Bronchial epithelial cell (primary cell): ENCODE data around the gene SCIMP. TPM values are rescaled to one million over a fixed set of nuclear protein-coding genes. Genes with fewer than 3 reads are reported as not detected.

Experiments
- DNase-seq: peaks from one replicate; pipeline ENCODE4 v3.0.0-alpha.2; 2010; ENCODE audit warnings: low read depth
- FAIRE-seq: peaks from 2 replicates; lab custom pipeline; 2011; peaks lifted over from hg19 to GRCh38; lab: Jason Lieb, UNC
- H3K27me3 ChIP-seq: 2 replicates; pipeline ENCODE4 v1.5.1; 2011; ENCODE audit warnings: low read length; ENCODE audit not compliant: control insufficient read depth, insufficient read depth
- H3K36me3 ChIP-seq: 2 replicates; pipeline ENCODE4 v1.5.1; 2011; ENCODE audit warnings: low read length; ENCODE audit not compliant: control insufficient read depth, insufficient read depth
- H3K4me3 ChIP-seq: 2 replicates; pipeline ENCODE4 v1.5.1; 2011; ENCODE audit warnings: mild to moderate bottlenecking, low read depth, low read length, control low read depth
- total RNA-seq: library from RNA; depleted of rRNA; stranded (reverse); fragments of >200 nt; gene quantifications from 2 replicates; pipeline ENCODE4 v1.2.1, GENCODE V29; 2014
- TF ChIP-seq, protein P1 (sequence below): IDR thresholded peaks from 2 replicates; pipeline ENCODE4 v1.5.1; 2011; ENCODE audit warnings: mild to moderate bottlenecking, moderate library complexity, low read length, control low read depth, inconsistent platforms; ENCODE audit not compliant: insufficient read depth, severe bottlenecking

Gene SCIMP
- total RNA-seq, 1 donor from 2014 or later = not detected

DNA sequence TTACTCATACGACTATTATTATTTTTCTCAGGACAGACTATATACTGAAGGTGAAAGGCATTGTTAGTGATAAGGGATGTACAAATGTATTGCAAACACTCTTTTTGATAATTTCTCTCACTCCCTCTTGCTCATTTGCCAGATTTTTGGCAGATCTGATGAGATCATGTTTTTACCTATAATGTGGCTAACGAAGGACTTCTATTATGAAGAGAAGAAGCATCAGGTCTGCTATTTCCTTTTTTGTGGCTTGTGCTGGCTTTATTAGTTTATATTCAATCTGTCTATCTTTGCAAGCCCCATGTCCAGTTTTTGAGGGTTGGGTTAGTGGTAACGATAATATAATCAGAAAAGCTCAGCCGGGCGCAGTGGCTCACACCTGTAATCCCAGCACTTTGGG lies 22.5 kb upstream of the SCIMP start:
- FAIRE-seq (no peak), DNase-seq (no peak)
- no peaks in the 10 kb centered on the region for H3K27me3 ChIP-seq
- H3K4me3 ChIP-seq = no peak overlapping the region
- H3K36me3 ChIP-seq = no peaks in the 10 kb centered on the region
- TF ChIP-seq, protein P1, sequence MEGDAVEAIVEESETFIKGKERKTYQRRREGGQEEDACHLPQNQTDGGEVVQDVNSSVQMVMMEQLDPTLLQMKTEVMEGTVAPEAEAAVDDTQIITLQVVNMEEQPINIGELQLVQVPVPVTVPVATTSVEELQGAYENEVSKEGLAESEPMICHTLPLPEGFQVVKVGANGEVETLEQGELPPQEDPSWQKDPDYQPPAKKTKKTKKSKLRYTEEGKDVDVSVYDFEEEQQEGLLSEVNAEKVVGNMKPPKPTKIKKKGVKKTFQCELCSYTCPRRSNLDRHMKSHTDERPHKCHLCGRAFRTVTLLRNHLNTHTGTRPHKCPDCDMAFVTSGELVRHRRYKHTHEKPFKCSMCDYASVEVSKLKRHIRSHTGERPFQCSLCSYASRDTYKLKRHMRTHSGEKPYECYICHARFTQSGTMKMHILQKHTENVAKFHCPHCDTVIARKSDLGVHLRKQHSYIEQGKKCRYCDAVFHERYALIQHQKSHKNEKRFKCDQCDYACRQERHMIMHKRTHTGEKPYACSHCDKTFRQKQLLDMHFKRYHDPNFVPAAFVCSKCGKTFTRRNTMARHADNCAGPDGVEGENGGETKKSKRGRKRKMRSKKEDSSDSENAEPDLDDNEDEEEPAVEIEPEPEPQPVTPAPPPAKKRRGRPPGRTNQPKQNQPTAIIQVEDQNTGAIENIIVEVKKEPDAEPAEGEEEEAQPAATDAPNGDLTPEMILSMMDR = no peak

DNA sequence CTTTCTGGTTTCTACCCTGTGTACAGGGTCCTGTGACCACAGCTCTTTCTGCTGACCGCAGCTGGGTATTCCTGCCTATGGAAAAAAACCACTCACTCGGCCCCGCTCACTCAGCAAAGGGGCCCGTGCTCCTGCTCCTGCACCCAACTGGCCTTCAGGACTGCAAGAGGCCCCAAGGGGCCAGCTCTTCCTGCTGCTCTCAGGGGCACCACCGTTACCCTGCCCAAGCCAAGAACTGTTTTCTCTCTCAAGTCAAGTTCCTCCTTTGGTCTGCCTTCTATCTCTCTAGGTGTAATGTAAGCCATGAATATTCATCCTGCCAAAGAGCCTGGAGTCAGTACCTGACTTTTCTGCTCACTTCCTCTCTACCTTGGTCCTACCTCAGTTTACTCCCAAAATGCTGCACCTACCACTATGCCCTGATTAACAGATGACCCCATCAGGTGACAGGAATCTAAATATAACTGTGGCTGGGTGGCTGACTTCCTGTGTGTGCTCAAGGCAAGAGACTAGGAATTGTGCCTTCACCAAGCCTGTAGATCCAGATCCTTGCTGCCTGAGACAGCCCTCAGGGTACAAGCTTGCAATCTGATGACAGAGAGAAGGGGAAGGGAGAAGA lies 20.4 kb upstream of the SCIMP start:
- Histone ChIP-seq H3K27me3 (no peaks in the 10 kb centered on the region), H3K4me3 (no peak overlapping the region), H3K36me3 (no peaks in the 10 kb centered on the region)
- peak; percentile 76 for FAIRE-seq
- TF ChIP-seq, protein P1 = no peak
- no peak for DNase-seq

DNA sequence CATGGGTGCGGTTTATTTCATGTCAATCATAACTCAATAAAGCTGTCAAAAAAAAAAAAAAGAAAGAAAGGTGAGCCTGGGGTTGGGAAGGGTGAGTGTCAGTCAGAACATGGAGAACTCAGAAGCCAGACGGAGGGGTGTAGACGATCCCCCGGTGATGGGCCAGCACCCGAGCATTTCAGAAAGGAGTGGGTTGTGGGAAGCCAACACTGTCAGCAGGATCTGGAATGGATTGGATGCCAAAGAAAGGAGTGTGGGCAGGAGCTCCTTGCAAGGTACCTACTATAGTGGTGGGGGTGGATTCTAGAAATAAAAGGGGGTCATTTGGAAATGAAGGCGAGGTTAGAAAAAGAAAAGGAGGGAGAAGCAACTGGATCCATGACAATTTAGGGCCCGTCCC lies 19.8 kb upstream of the SCIMP start:
- TF ChIP-seq, protein P1 = no peak
- DNase-seq = no peak
- no peak for FAIRE-seq
- H3K27me3 ChIP-seq = no peaks in the 10 kb centered on the region
- H3K4me3 ChIP-seq = no peak overlapping the region
- no peaks in the 10 kb centered on the region for H3K36me3 ChIP-seq

DNA sequence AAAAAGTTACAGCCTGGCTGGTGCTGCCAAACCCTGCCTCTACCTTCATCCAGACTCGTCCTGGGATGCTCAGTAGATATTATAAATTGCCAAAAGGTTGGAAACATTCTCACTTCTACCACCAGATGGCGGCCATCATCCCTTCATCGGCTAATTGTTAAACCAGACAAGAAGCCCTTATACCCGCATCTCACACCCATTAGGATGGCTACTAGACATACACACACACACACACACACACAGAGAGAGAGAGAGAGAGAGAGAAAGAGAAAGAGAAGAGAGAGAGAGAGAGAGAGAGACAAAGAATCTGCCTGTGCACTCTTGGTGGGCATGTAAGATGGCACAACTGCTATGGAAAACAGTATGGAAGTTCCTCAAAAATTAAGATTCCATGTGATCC lies 15.0 kb upstream of the SCIMP start:
- H3K4me3 ChIP-seq = no peak overlapping the region
- FAIRE-seq (no peak), DNase-seq (peak; percentile 65)
- TF ChIP-seq, protein P1 = peak; percentile 57
- no peaks in the 10 kb centered on the region for H3K36me3 ChIP-seq
- no peaks in the 10 kb centered on the region for H3K27me3 ChIP-seq

DNA sequence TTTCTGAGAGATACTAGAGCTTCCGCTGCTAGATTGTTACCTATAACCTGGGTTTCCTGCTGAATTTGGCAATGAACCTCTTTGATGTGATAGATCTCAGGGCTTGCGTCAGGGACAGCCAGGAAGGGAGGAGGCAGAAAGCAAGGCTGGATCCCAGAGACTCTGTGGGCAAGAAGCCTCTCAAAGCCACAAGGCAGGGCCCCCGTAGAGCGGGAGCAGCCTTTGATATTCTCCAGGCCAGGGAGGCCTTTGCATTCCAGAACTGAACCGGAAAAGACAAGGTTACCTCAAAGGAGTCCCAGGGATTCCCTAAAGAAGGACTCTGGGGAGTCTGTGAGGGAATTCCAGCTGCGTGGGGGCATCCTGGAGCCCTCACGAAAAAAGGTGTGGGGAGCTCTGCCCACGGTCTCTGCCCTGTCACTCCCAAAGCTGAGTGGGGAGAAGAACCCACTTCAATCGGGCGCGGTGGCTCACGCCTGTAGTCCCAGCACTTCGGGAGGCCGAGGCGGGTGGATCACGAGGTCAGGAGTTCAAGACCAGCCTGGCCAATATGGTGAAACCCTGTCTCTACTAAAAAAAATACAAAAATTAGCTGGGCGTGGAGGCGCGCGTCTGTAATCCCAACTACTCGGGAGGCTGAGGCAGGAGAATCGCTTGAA lies 14.3 kb upstream of the SCIMP start:
- H3K27me3 ChIP-seq = no peaks in the 10 kb centered on the region
- no peaks in the 10 kb centered on the region for H3K36me3 ChIP-seq
- TF ChIP-seq, protein P1 = no peak
- no peak for FAIRE-seq
- no peak overlapping the region for H3K4me3 ChIP-seq
- DNase-seq = no peak

DNA sequence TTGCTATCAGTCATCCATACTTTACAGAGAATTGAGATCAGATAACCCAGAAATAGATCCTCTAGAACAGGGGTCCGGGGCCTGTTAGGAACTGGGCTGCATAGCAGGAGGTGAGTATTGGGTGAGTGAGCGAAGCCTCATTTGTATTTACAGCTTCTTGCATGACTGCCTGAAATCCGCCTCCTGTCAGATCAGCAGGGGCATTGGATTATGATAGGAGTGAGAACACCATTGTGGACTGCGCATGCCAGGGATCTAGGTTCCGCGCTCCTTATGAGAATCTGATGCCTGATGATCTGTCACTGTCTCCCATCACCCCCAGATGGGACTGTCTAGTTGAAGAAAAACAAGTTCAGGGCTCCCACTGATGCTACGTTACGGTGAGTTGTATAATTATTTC lies 13.0 kb upstream of the SCIMP start:
- H3K36me3 ChIP-seq = no peaks in the 10 kb centered on the region
- H3K4me3 ChIP-seq = no peak overlapping the region
- H3K27me3 ChIP-seq = no peaks in the 10 kb centered on the region
- FAIRE-seq = no peak
- no peak for DNase-seq
- TF ChIP-seq, protein P1 = no peak
